ENCODE results near the gene SYT17.

SYT17 gene

GRCh38 chr16:19167710-19168370 is at the start of gene SYT17:
TSS of gene SYT17 (plus strand) at chr16:19168240. CDS start at chr16:19168647, 407 bp downstream.
- DNase-seq, result peak; percentile 10

- peak; percentile 72 for DNase-seq
Measured at GRCh38 chr16:19118938-19119431, 49.1 kb upstream of the SYT17 start.

- DNase-seq, result no peak
Measured at GRCh38 chr16:19119564-19119963, 48.5 kb upstream of the SYT17 start.

GRCh38 chr16:19123535-19124178 is 44.4 kb upstream of the SYT17 start:
- DNase-seq, result no peak

- DNase-seq, result no peak
Measured at GRCh38 chr16:19126300-19126699, 41.7 kb upstream of the SYT17 start.

- DNase-seq, result no peak
Measured at GRCh38 chr16:19127205-19127604, 40.8 kb upstream of the SYT17 start.

- no peak for DNase-seq
Measured at GRCh38 chr16:19127674-19128131, 40.3 kb upstream of the SYT17 start.

GRCh38 chr16:19128454-19129200 is 39.4 kb upstream of the SYT17 start:
- no peak for DNase-seq

- DNase-seq, result no peak
Measured at GRCh38 chr16:19130385-19130784, 37.7 kb upstream of the SYT17 start.

GRCh38 chr16:19130852-19131824 is 36.9 kb upstream of the SYT17 start:
- peak; percentile 8 for DNase-seq

- no peak for DNase-seq
Measured at GRCh38 chr16:19131825-19132218, 36.2 kb upstream of the SYT17 start.

GRCh38 chr16:19132255-19132654 is 35.8 kb upstream of the SYT17 start:
- DNase-seq, result no peak

GRCh38 chr16:19132898-19133297 is 35.1 kb upstream of the SYT17 start:
- DNase-seq, result no peak

GRCh38 chr16:19133600-19133999 is 34.4 kb upstream of the SYT17 start:
- DNase-seq, result no peak

GRCh38 chr16:19135201-19135842 is 32.7 kb upstream of the SYT17 start:
- DNase-seq, result no peak

GRCh38 chr16:19135896-19136438 is 32.1 kb upstream of the SYT17 start:
- no peak for DNase-seq

- DNase-seq, result no peak
Measured at GRCh38 chr16:19136549-19137196, 31.4 kb upstream of the SYT17 start.

GRCh38 chr16:19137201-19138128 is 30.6 kb upstream of the SYT17 start:
- no peak for DNase-seq

GRCh38 chr16:19138601-19139000 is 29.4 kb upstream of the SYT17 start:
- DNase-seq, result no peak
